ENCODE measurements around the gene AANAT.

Gene AANAT

GRCh38 chr17:76467366-76467765, at the start of gene AANAT:
AANAT (plus strand) TSS chr17:76467603; CDS start chr17:76468747, 1,144 bp downstream.
- DNase-seq: no peak

DNA sequence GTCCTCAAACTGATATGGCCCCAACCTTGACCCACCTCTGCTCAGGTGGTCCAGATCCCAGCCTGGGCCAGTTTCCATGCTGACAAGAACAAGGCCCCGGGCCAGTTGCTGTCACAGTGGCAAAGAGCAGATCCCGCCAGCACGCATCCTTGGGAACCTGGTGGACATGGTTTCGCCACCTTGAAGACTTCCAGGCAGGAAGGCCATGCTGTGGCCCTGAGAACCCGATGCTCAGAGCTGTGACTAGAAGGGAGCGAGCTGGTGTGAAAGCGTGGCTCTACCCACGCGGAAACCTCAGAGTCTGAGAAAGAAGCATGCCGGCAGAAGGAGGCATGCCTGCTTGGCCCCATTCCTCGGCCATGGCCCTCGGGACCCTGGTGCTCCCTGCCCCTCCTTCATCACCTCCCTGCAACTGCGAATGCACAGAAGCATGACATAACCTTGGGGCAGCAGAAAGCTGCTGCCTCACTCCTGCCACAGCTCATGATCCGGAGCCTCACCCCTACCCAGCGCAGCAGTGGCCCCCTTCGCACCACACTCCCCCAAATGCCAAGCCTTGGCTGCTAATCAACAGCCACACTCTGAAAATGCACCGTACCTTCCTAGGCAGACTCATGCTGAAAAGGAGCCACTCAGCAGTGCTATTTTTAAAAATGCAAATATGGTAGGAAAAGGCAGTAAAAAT, 47.7 kb upstream of the AANAT start:
- no peak for DNase-seq

- DNase-seq: no peak
Measured at GRCh38 chr17:76420356-76421043, 46.9 kb upstream of the AANAT start.

- DNase-seq: no peak
Measured at GRCh38 chr17:76421044-76421407, 46.4 kb upstream of the AANAT start.

DNA sequence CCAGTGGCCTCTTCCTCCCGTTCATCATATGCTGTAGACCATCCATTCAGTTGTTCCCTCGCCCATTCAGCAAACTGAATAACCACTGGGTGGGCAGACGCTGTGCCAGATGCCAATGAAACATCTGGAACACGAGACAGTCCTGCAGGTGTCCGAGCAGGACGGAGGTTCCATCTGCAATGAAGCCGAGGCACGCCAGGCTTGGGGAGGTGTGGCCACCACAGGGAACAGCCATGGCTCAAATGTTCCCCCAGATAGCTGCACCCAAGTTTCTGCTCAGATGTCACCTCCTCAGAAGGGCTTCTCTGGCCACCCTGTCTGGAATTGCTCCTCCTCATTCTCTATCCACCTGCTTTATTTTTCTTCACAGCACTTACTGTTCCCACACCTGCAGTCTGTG, 45.0 kb upstream of the AANAT start:
- no peak for DNase-seq

- DNase-seq: no peak
Measured at GRCh38 chr17:76422860-76423259, 44.5 kb upstream of the AANAT start.

- DNase-seq: no peak
Measured at GRCh38 chr17:76426853-76427252, 40.5 kb upstream of the AANAT start.

DNA sequence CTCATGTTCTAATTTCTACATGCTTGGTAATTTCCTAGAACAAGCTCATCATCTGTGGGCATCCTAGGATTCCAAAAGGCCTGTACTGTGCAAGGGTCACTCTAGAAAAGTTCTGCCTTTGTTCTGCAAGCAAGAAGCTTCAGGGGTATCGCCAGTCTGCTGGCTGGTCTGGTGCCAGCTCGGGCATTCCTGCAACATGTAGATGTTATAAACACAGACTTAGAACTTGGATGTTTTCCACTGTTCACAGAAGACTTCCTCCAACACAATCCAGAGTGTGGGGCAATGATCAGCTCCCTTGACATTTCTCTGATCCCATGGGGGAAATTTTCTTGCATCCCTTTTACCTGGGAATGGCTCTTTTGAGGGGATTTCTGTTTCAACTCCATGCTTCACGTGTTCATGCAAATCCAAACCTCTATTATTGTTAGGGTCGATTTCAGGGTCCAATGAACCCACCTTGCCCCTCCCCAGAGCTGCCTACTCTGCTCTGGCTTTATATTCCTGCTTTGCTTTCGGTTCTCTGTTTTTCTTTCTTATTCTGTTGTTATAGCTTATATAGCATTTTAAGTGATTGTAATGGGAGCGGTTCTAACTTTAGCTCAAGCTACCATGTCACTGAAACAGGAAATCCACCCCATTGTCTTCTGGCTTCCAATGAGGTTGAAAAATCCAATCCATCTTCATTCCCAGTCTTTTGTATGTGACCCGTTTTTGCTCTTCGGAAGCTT, 39.7 kb upstream of the AANAT start:
- DNase-seq: no peak

DNA sequence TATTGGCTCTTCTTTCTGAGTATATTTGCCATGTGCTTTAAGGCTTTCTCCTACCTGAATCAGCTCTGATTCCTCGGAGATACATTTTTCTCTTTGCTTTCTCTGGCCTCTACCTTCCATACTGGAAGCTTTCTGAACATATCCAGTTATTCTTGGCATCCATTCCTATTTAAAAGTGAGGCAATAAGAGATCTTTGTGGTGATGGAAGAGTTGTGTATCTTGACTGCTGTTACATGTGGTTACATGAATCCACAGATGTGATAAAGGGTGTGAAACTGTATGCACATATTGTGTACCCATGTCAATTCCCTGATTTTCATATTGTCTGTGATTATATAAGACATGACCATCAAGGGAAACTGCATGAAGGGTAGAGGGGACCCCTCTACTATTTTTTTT, 38.9 kb upstream of the AANAT start:
- DNase-seq: no peak

- no peak for DNase-seq
Measured at GRCh38 chr17:76431509-76431908, 35.9 kb upstream of the AANAT start.

GRCh38 chr17:76432004-76432403, 35.4 kb upstream of the AANAT start:
- no peak for DNase-seq

DNA sequence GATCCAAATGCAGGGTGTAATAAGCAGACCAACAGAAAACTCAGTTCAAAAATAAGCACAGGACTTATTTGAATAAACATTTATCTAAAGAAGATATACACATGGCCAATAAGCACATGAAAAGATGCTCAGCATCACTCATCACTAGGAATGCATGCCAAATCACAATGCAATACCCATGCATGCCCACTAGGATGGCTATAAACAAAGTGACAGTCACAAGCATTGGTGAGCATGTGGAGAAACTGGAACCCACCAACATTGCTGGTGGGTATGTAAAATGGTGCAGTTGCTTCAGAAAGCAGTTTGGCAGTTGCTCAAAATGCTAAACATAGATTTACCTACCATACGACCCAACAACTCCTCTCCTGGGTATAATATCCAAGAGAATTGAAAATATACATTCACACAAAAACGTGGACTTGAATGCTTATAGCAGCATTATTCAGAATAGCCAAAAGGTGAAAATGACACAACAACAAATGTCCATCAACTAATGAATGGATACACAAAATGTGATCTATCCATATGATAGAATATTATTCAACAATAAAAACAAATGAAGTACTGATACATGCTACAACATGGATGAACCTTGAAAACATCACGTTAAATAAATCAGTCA, 34.6 kb upstream of the AANAT start:
- no peak for DNase-seq

- no peak for DNase-seq
Measured at GRCh38 chr17:76433693-76434092, 33.7 kb upstream of the AANAT start.

DNA sequence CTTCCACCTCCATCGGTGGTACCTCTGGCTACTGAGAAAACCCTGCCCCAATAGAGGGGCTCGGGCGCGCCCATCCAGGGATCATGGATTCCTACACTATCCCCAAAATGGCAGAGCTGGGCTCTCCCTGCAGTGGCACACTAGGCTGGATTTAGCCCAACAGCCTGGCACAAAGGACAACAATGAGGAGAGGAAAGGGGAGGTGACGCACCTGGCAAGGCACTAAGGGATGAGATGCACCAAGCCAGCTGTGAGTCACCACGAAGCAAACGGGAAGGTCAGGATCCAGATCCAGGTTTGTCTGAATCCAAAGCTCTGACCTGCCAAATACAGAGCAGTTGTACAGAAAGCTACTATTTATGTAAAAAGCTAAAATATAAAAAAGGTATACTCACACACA, 32.5 kb upstream of the AANAT start:
- no peak for DNase-seq

DNA sequence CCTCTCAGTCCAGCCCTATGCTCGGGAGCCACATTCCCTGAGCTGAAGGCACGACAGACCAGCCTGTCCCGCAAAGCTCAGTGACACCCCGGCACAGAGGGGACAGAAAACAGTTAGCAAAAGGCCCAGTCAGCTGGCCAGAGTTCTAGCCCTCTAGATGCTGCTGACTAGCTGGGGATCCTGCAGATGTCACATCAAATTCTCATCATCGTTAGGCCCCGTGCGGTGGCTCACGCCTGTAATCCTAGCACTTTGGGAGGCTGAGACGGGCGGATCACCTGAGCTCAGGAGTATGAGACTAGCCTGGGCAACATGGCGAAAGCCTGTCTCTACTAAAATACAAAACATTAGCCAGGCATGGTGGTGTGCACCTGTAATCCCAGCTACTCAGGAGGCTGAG, 31.7 kb upstream of the AANAT start:
- DNase-seq: no peak

- no peak for DNase-seq
Measured at GRCh38 chr17:76437467-76438402, 29.7 kb upstream of the AANAT start.

- DNase-seq: no peak
Measured at GRCh38 chr17:76438906-76439305, 28.5 kb upstream of the AANAT start.

GRCh38 chr17:76439314-76439928, 28.0 kb upstream of the AANAT start:
- DNase-seq: no peak

DNA sequence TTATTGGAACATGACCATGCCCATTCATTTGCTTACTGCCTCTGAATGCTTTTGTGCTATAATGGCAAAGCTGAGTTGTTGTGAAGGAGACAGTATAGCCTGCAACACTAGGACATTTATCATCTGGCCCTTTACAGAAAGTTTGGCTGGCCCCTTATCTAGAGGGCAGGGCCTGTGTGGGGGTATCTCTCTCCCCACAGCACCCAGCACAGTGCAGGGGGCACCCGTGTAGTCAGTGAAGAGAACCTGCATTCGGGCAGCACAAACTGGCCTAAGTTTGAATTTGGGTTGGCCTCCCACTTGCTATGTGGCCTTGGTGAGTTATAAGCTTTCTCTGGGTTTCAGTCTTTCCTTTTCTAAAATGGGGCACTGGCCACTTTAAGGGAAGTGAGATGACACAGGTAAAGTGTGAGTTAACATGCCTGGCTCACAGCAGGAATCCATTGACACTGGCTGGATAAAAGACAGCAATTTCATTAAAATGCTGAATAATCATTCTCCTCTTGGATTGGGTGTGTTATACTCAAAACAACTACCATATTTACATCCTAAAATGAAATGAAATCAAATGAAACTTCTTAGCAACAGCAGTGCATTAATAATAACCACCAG, 26.5 kb upstream of the AANAT start:
- no peak for DNase-seq

DNA sequence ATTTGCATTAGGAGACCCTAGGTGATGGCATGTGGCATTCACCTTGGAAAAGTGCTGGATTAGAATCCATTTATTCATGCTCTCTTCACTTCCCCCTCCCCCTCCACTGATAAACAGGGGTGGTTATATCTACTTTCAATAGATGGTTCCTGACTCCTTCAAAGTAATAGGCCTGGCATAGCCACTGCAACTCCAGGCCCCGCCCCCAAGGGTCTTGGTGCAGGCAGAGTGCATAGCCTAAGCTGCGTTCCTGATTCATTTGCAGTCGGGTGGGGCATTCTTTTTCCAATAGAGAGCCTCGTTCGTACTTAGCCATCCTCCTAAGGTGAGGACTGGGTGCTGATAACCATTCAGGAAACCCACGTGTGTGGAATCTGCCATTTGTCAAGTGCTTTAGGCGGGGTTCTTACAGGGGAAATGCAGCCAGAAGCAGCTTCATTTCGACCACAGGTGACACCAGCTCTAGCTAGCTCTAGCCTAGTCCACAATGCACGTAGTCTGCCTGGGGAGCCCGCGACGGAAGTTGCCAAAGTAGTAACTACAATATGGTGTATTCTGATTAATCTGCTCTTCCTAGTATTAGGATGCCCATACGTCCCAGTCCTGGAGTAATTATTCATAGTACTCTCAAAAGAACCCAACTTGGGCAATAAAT, 25.6 kb upstream of the AANAT start:
- DNase-seq: no peak
